ENCODE measurements around the gene LRPAP1. TPM values are rescaled to one million over a fixed set of nuclear protein-coding genes. Genes with fewer than 3 reads are reported as not detected.

The LRPAP1 gene
- total and polyA plus RNA-seq, 2 donors (not counting 3 experiments of a cell fraction or from before 2014, with no cell fraction given), result 90.1 to 170 TPM

DNA sequence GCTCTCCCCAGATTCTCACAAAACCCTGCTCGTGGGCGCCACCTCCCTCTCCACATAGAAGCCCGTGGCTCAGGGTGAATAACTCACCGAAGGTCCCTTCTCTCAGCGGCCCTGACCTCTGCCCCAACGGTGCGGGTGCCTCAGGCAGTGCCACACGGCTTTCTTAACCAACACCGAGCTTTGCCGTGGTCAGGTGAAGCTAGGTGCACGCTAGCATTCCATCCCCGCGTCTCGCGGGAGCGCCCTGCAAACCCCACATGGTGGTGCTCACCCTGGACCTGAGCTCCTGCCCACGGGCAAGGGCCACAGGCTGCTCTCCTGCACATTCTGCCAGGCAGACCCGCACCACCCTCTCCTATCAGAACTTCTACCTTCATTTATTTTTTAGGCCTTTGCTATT, 18.4 kb downstream of the LRPAP1 start:
- H3K4me3 ChIP-seq (replicated peaks in 1 of 3; ENCODE audit: insufficient read depth in 1 of 3, low read depth in 1 of 3, low read length in 3 of 3), result no peak overlapping the region
- ChIA-PET POLR2A (no interaction called here), CTCF (interaction anchor here (2.1 kb wide), 1 partner anchor 9 kb away, joined by 7 read pairs; no protein-coding TSS in a partner anchor)
- no peaks in the 10 kb centered on the region for H3K4me1 ChIP-seq (ENCODE audit: control insufficient read depth, extremely low read depth, insufficient read depth, low read length)
- DNase-seq (ENCODE audit: low read depth, low spot score) (no peak), FAIRE-seq (no peak)
- no peaks in the 10 kb centered on the region for H3K79me2 ChIP-seq (ENCODE audit: control insufficient read depth, insufficient read depth, low read length)
- no peak overlapping the region for H2AFZ ChIP-seq (ENCODE audit: low read depth, low read length)
- peaks cover 13 to 54% of the 10 kb centered on the region in 2 experiments for H3K36me3 ChIP-seq (ENCODE audit: control insufficient read depth in 2 of 2, extremely low read depth in 1 of 2, insufficient read depth in 2 of 2, low read length in 2 of 2)
- intact Hi-C loops (cut with micrococcal nuclease) (no loop called here), dilution Hi-C loops (cut with MboI; ENCODE audit: extremely low pct_ligation_motif_present, low sequenced_read_pairs) (no loop called here)
- no peak overlapping the region for H3K9ac ChIP-seq (replicated peaks; ENCODE audit: extremely low read depth, insufficient read depth, low read length)
- no peak overlapping the region for H3K4me2 ChIP-seq (ENCODE audit: insufficient read depth, low read length)
- no TSS peak for BruUV-seq (replicated peaks)
- H3K27me3 ChIP-seq (ENCODE audit: control insufficient read depth in 2 of 2, insufficient read depth in 2 of 2, low read length in 2 of 2), result no peaks in the 10 kb centered on the region
- no peaks in the 10 kb centered on the region for H3K9me3 ChIP-seq (replicated peaks; ENCODE audit: control insufficient read depth, insufficient read depth, low read length)
- H4K20me1 ChIP-seq (replicated peaks; ENCODE audit: control insufficient read depth, extremely low read depth, insufficient read depth, low read length), result no peaks in the 10 kb centered on the region
- TF ChIP-seq MYC (IDR thresholded peaks at IDR 0.05; ENCODE audit: low read depth, low read length) (no peak), GATA2 (IDR thresholded peaks at IDR 0.05; ENCODE audit: insufficient read depth, insufficient read length, low read depth, low read length) (no peak), EZH2 (IDR thresholded peaks at IDR 0.05; ENCODE audit: borderline replicate concordance, low read depth, low read length, severe bottlenecking) (no peak), JUN (IDR thresholded peaks at IDR 0.05; ENCODE audit: borderline replicate concordance, insufficient read depth, insufficient read length, low read depth) (no peak), FOS (IDR thresholded peaks at IDR 0.05; ENCODE audit: borderline replicate concordance, insufficient read depth, low read length) (no peak), POLR2A (IDR thresholded peaks at IDR 0.05; ENCODE audit: low read depth, low read length) (no peak), POLR2AphosphoS5 (IDR thresholded peaks at IDR 0.05; ENCODE audit: insufficient read depth, low read depth, low read length) (no peak)
- TF ChIP-seq, protein P1, sequence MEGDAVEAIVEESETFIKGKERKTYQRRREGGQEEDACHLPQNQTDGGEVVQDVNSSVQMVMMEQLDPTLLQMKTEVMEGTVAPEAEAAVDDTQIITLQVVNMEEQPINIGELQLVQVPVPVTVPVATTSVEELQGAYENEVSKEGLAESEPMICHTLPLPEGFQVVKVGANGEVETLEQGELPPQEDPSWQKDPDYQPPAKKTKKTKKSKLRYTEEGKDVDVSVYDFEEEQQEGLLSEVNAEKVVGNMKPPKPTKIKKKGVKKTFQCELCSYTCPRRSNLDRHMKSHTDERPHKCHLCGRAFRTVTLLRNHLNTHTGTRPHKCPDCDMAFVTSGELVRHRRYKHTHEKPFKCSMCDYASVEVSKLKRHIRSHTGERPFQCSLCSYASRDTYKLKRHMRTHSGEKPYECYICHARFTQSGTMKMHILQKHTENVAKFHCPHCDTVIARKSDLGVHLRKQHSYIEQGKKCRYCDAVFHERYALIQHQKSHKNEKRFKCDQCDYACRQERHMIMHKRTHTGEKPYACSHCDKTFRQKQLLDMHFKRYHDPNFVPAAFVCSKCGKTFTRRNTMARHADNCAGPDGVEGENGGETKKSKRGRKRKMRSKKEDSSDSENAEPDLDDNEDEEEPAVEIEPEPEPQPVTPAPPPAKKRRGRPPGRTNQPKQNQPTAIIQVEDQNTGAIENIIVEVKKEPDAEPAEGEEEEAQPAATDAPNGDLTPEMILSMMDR (IDR thresholded peaks at IDR 0.05; ENCODE audit: extremely low read depth in 1 of 2, insufficient read depth in 1 of 2, low read depth in 1 of 2, low read length in 2 of 2), result no peak
- TF ChIP-seq, protein P2, sequence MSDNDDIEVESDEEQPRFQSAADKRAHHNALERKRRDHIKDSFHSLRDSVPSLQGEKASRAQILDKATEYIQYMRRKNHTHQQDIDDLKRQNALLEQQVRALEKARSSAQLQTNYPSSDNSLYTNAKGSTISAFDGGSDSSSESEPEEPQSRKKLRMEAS (IDR thresholded peaks at IDR 0.05; ENCODE audit: insufficient read depth, insufficient read length), result no peak
- no peaks in the 10 kb centered on the region for H3K9me1 ChIP-seq (replicated peaks; ENCODE audit: control insufficient read depth, extremely low read depth, insufficient read depth, low read length)
- H3K27ac ChIP-seq (ENCODE audit: insufficient read depth, low read depth, low read length), result no peak overlapping the region
